HepG2 (cell line): ENCODE measurements around the gene NBEAL1. TPM values are rescaled to one million over a fixed set of nuclear protein-coding genes. Genes with fewer than 3 reads are reported as not detected.

ENCODE experiments used
- ATAC-seq: fragments of 200-7000 bp; cut with Tn5 transposase; 3 replicates; pipeline ENCODE4 v1.9.1; 2020; ENCODE audit warnings: mild to moderate bottlenecking, moderate library complexity
- BruUV-seq: library from RNA; stranded (reverse); fragments of 400-500 nt; replicated peaks from 2 replicates; lab custom pipeline; 2021; lab: Mats Ljungman, UMichigan
- CTCF ChIA-PET: fragments of 300-600 bp; formaldehyde crosslinking; extraction: SDS; loops from one replicate; lab custom pipeline; 2021; ENCODE audit warnings: low total read pairs, inconsistent platforms, low intra/inter-chr PET ratio; lab: Yijun Ruan, JAX
- POLR2A ChIA-PET: fragments of 350-600 bp; sonication (Branson Sonifier 250); formaldehyde crosslinking; loops from one replicate; lab custom pipeline; 2020; ENCODE audit warnings: antibody characterized with exemption, inconsistent platforms; lab: Yijun Ruan, JAX
- DNase-seq: peaks from one replicate; pipeline ENCODE4 v3.0.0-alpha.2; 2015; ENCODE audit warnings: low spot score
- FAIRE-seq: peaks from 3 replicates; lab custom pipeline; 2011; peaks lifted over from hg19 to GRCh38; lab: Jason Lieb, UNC
- H2AFZ ChIP-seq: one replicate; pipeline ENCODE4 v1.6.1; 2011; ENCODE audit warnings: low read length, inconsistent platforms
- H3K27ac ChIP-seq: fragments of 300-600 bp; 3 replicates; pipeline ENCODE4 v1.8.0; 2011; ENCODE audit warnings: mixed run types, mild to moderate bottlenecking, mixed read lengths, low read length, inconsistent platforms; ENCODE audit not compliant: insufficient read depth; ENCODE audit errors: extremely low read length
- H3K27me3 ChIP-seq, 2 experiments: fragments of 200-600 bp in 1 of 2; 2 replicates in 1 of 2; 3 replicates in 1 of 2; pipeline versions ENCODE4 v1.6.0 to v1.8.0; 2011; ENCODE audit warnings: low read length in 2 of 2, mild to moderate bottlenecking in 2 of 2, moderate library complexity in 2 of 2, inconsistent platforms in 1 of 2; ENCODE audit not compliant: insufficient read depth in 2 of 2, control insufficient read depth in 1 of 2
- H3K36me3 ChIP-seq, 2 experiments: fragments of 200-600 bp in 1 of 2; replicated peaks in 1 of 2; 2 replicates in 1 of 2; 3 replicates in 1 of 2; pipeline versions ENCODE4 v1.5.1 to v1.8.0; 2011; ENCODE audit warnings: low read length in 2 of 2, inconsistent platforms in 1 of 2; ENCODE audit not compliant: insufficient read depth in 2 of 2, control insufficient read depth in 1 of 2
- H3K4me1 ChIP-seq: 2 replicates; pipeline ENCODE4 v1.5.1; 2012; ENCODE audit warnings: low read length, inconsistent platforms; ENCODE audit not compliant: insufficient read depth
- H3K4me2 ChIP-seq: 2 replicates; pipeline ENCODE4 v1.6.0; 2011; ENCODE audit warnings: low read depth, low read length, inconsistent platforms
- H3K4me3 ChIP-seq, 3 experiments: fragments of 200-600 bp in 1 of 3; sonication (generic), shearing (Covaris generic) in 1 of 3; replicated peaks in 1 of 3; 2 replicates each; pipeline ENCODE4 v1.5.1; 2011 to 2016; ENCODE audit warnings: low read length in 3 of 3, inconsistent platforms in 2 of 3, low read depth in 2 of 3, mild to moderate bottlenecking in 2 of 3, control low read depth in 1 of 3, mixed read lengths in 1 of 3; ENCODE audit not compliant: insufficient read depth in 1 of 3
- H3K79me2 ChIP-seq: one replicate; pipeline ENCODE4 v1.6.1; 2011; ENCODE audit warnings: low read length, inconsistent platforms; ENCODE audit not compliant: insufficient read depth
- H3K9ac ChIP-seq: 2 replicates; pipeline ENCODE4 v1.6.0; 2011; ENCODE audit warnings: mild to moderate bottlenecking, low read depth, low read length, inconsistent platforms; ENCODE audit not compliant: insufficient read depth
- H3K9me3 ChIP-seq: 2 replicates; pipeline ENCODE4 v1.5.1; 2012; ENCODE audit warnings: mild to moderate bottlenecking, low read length
- H4K20me1 ChIP-seq: 2 replicates; pipeline ENCODE4 v1.6.0; 2011; ENCODE audit warnings: inconsistent platforms, mild to moderate bottlenecking, low read length, moderate library complexity; ENCODE audit not compliant: insufficient read depth
- BRD4 ChIP-seq: sonication (generic); formaldehyde crosslinking; IDR thresholded peaks from 2 replicates; pipeline ENCODE4 v1.4.0; 2020; ENCODE audit warnings: missing genetic modification reagents
- IRX3 ChIP-seq: sonication (generic); formaldehyde crosslinking; IDR thresholded peaks from 2 replicates; pipeline ENCODE4 v1.8.1; 2023; ENCODE audit warnings: mild to moderate bottlenecking, low read depth, missing genetic modification reagents, borderline replicate concordance
- RXRB ChIP-seq: IDR thresholded peaks from 2 replicates; pipeline ENCODE4 v1.6.1; 2016; ENCODE audit warnings: borderline replicate concordance, missing genetic modification reagents, missing compliant biosample characterization
- ZKSCAN1 ChIP-seq: fragments of 150-350 bp; IDR thresholded peaks from 2 replicates; pipeline ENCODE4 v1.6.1; 2014; ENCODE audit warnings: low read length
- ZNF121 ChIP-seq: sonication (generic); formaldehyde crosslinking; IDR thresholded peaks from 2 replicates; pipeline ENCODE4 v1.5.0; 2020; ENCODE audit warnings: mild to moderate bottlenecking, missing genetic modification reagents
- ZNF335 ChIP-seq: sonication (generic); formaldehyde crosslinking; IDR thresholded peaks from 2 replicates; pipeline ENCODE4 v1.4.0; 2020; ENCODE audit warnings: missing genetic modification reagents
- ZNF547 ChIP-seq: sonication (generic); formaldehyde crosslinking; IDR thresholded peaks from 2 replicates; pipeline ENCODE4 v1.5.1; 2020; ENCODE audit warnings: mild to moderate bottlenecking, missing genetic modification reagents
- ZNF773 ChIP-seq: sonication (generic); formaldehyde crosslinking; IDR thresholded peaks from 2 replicates; pipeline ENCODE4 v1.4.0; 2020; ENCODE audit warnings: missing genetic modification reagents, borderline replicate concordance
- WGBS: methylation state at CpG from one replicate; pipeline ENCODE4 v1.1.6; 2017; ENCODE audit warnings: low lambda C conversion rate; 5-methylcytosine and 5-hydroxymethylcytosine counted together
- in situ Hi-C: cut with HindIII; loops from 2 replicates; pipeline ENCODE4 v1.10.0; 2017; ENCODE audit warnings: low pct_unique_long_range_greater_than_20kb; ENCODE audit not compliant: extremely low pct_ligation_motif_present
- intact Hi-C: fragments of 100-400 bp; cut with micrococcal nuclease; formaldehyde crosslinking; loops from one replicate; pipeline ENCODE4 v1.10.0; 2022; ENCODE audit not compliant: unreplicated experiment
- polyA plus RNA-seq, 8 experiments: library from polyadenylated mRNA; depleted of rRNA in 3 of 8; stranded (reverse) in 7 of 8; unstranded in 1 of 8; fragments of >200 nt; fragmentation: Illumina TruSeq in 4 of 8; extraction: Trizol in 4 of 8; gene quantifications; 2 replicates each; pipeline versions ENCODE4 v1.2.1 to v1.2.3, GENCODE V29; 2011 to 2016; ENCODE audit warnings: low read depth in 4 of 8, missing spikeins in 1 of 8, mixed read lengths in 1 of 8; ENCODE audit not compliant: insufficient read depth in 1 of 8
- total RNA-seq, 5 experiments: library from RNA; depleted of rRNA; stranded (reverse); fragments of >200 nt; fragmentation: Illumina TruSeq; extraction: Trizol; gene quantifications; 2 replicates each; pipeline ENCODE4 v1.2.3, GENCODE V29; 2016; ENCODE audit warnings: low read depth in 1 of 5
- TF ChIP-seq, protein P1 (sequence below): sonication (generic); formaldehyde crosslinking; IDR thresholded peaks from 2 replicates; pipeline ENCODE4 v1.4.0; 2020; ENCODE audit warnings: mild to moderate bottlenecking, missing genetic modification reagents

NBEAL1 gene
- total and polyA plus RNA-seq, 2 of the 13 experiments (the other 11 are each of a cell fraction or from before 2014, with no cell fraction given), result 6.4 to 15.7 TPM

GRCh38 chr2:203135105-203135504 is 120.4 kb downstream of the NBEAL1 start:
- ATAC-seq (no peak), FAIRE-seq (no peak), DNase-seq (no peak)
- Histone ChIP-seq H3K4me3 (no peak overlapping the region), H2AFZ (no peak overlapping the region), H3K9me3 (no peaks in the 10 kb centered on the region), H3K79me2 (no peaks in the 10 kb centered on the region), H3K4me2 (no peak overlapping the region), H3K4me1 (no peaks in the 10 kb centered on the region), H3K27ac (no peak overlapping the region), H3K9ac (no peak overlapping the region), H4K20me1 (no peaks in the 10 kb centered on the region), H3K36me3 (peaks cover 0 to 5% of the 10 kb centered on the region in 2 experiments; a peak in 3 of 5 replicates), H3K27me3 (no peaks in the 10 kb centered on the region)
- CTCF ChIA-PET, result no interaction called here
- in situ Hi-C loops (loop anchor here (25.0 kb wide), 1 partner anchor 548 kb away; no protein-coding TSS in a partner anchor), intact Hi-C loops (no loop called here)
- no TSS peak for BruUV-seq
- 87% methylated on average over 4 of the region's 4 CpGs for WGBS
- TF ChIP-seq ZNF773 (CRISPR knock-in tag) (no peak), ZKSCAN1 (peak; percentile 86)
- POLR2A ChIA-PET, result no interaction called here

DNA sequence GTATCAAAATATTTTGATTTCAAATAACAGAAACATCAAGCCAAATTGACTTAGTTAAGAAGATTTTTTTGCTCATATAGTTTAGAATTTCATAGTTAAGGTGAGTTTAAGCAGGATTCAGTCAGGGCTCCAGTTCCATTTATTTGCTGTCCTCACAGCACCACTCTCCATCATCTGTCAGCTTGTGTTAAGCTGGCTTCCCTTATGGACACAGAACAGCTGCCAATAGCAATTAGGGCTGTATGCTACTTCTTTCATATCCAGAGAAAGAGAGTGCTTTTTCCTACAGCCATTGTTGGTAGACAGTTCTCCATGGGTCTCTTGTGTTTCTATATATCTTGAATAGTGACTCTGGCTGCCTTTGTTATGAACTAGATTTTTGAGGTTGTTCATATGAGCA is 128.7 kb downstream of the NBEAL1 start:
- H4K20me1 ChIP-seq, result no peaks in the 10 kb centered on the region
- intact Hi-C loops (no loop called here), in situ Hi-C loops (loop anchor here (25.0 kb wide), 1 partner anchor 556 kb away; no protein-coding TSS in a partner anchor)
- ATAC-seq (no peak), DNase-seq (no peak), FAIRE-seq (no peak)
- H3K4me1 ChIP-seq, result no peaks in the 10 kb centered on the region
- no peaks in the 10 kb centered on the region for H3K27me3 ChIP-seq
- no peak overlapping the region for H3K9ac ChIP-seq
- POLR2A ChIA-PET, result no interaction called here
- BruUV-seq, result no TSS peak
- no peaks in the 10 kb centered on the region for H3K9me3 ChIP-seq
- no peaks in the 10 kb centered on the region for H3K79me2 ChIP-seq
- CTCF ChIA-PET, result no interaction called here
- H3K4me3 ChIP-seq, result no peak overlapping the region
- no peak overlapping the region for H2AFZ ChIP-seq
- H3K4me2 ChIP-seq, result no peak overlapping the region
- H3K36me3 ChIP-seq, result peaks cover 2 to 3% of the 10 kb centered on the region in 2 experiments; a peak in 1 of 5 replicates
- H3K27ac ChIP-seq, result no peak overlapping the region
- TF ChIP-seq IRX3, result no peak
- TF ChIP-seq, protein P1, sequence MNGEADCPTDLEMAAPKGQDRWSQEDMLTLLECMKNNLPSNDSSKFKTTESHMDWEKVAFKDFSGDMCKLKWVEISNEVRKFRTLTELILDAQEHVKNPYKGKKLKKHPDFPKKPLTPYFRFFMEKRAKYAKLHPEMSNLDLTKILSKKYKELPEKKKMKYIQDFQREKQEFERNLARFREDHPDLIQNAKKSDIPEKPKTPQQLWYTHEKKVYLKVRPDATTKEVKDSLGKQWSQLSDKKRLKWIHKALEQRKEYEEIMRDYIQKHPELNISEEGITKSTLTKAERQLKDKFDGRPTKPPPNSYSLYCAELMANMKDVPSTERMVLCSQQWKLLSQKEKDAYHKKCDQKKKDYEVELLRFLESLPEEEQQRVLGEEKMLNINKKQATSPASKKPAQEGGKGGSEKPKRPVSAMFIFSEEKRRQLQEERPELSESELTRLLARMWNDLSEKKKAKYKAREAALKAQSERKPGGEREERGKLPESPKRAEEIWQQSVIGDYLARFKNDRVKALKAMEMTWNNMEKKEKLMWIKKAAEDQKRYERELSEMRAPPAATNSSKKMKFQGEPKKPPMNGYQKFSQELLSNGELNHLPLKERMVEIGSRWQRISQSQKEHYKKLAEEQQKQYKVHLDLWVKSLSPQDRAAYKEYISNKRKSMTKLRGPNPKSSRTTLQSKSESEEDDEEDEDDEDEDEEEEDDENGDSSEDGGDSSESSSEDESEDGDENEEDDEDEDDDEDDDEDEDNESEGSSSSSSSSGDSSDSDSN (CRISPR knock-in tag), result no peak
- TF ChIP-seq ZNF547 (CRISPR knock-in tag), result no peak
- no peak for TF ChIP-seq RXRB (CRISPR knock-in tag)
- TF ChIP-seq ZNF121 (CRISPR knock-in tag), result no peak
- no peak for TF ChIP-seq BRD4
- TF ChIP-seq ZNF335 (CRISPR knock-in tag), result no peak
